ENCODE data around the gene FAM240B.

GRCh38 chr9:38733503-38733902 lies 13.6 kb upstream of the FAM240B start:
- TF ChIP-seq CTCF (IDR thresholded peaks at IDR 0.05; ENCODE audit: low read depth, low read length) (no peak), POLR2A (IDR thresholded peaks at IDR 0.05; ENCODE audit: extremely low read depth, insufficient read length) (no peak), MYC (IDR thresholded peaks at IDR 0.05; ENCODE audit: low read depth, low read length) (no peak), MAX (IDR thresholded peaks at IDR 0.05; ENCODE audit: low read depth, low read length) (no peak)
